Omental fat pad (tissue), 4 donors: ENCODE data around the gene NPAS3. TPM values are rescaled to one million over a fixed set of nuclear protein-coding genes. Genes with fewer than 3 reads are reported as not detected.

Source experiments
- ATAC-seq: fragments of 150-250 bp; one replicate; pipeline ENCODE4 v1.9.1; 2016; ENCODE audit warnings: mild to moderate bottlenecking, moderate library complexity; ENCODE audit not compliant: low FRiP score
- DNase-seq: peaks from one replicate; pipeline ENCODE4 v3.0.0-alpha.2; 2019; ENCODE audit warnings: low spot score
- total RNA-seq, 4 donors: library from RNA; depleted of rRNA; stranded (reverse); fragments of >200 nt; gene quantifications; one replicate each; pipeline ENCODE4 v1.1.0, GENCODE V29; 2016
- TF ChIP-seq, protein P1 (sequence below), 3 donors: fragments of 450-650 bp; IDR thresholded peaks; one replicate each; pipeline ENCODE4 v1.5.1; 2016 to 2017; ENCODE audit warnings: antibody characterized with exemption in 3 of 3, mild to moderate bottlenecking in 3 of 3, moderate library complexity in 2 of 3

NPAS3 gene
- total RNA-seq, 4 donors from 2014 or later = 0.79 to 6.0 (median 2.5) TPM

GRCh38 chr14:33837943-33838683 lies 899.4 kb downstream of the NPAS3 start:
- no peak for DNase-seq
- no peak for ATAC-seq
- TF ChIP-seq, protein P1, sequence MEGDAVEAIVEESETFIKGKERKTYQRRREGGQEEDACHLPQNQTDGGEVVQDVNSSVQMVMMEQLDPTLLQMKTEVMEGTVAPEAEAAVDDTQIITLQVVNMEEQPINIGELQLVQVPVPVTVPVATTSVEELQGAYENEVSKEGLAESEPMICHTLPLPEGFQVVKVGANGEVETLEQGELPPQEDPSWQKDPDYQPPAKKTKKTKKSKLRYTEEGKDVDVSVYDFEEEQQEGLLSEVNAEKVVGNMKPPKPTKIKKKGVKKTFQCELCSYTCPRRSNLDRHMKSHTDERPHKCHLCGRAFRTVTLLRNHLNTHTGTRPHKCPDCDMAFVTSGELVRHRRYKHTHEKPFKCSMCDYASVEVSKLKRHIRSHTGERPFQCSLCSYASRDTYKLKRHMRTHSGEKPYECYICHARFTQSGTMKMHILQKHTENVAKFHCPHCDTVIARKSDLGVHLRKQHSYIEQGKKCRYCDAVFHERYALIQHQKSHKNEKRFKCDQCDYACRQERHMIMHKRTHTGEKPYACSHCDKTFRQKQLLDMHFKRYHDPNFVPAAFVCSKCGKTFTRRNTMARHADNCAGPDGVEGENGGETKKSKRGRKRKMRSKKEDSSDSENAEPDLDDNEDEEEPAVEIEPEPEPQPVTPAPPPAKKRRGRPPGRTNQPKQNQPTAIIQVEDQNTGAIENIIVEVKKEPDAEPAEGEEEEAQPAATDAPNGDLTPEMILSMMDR (IDR thresholded peaks at IDR 0.05) = no peak

DNA sequence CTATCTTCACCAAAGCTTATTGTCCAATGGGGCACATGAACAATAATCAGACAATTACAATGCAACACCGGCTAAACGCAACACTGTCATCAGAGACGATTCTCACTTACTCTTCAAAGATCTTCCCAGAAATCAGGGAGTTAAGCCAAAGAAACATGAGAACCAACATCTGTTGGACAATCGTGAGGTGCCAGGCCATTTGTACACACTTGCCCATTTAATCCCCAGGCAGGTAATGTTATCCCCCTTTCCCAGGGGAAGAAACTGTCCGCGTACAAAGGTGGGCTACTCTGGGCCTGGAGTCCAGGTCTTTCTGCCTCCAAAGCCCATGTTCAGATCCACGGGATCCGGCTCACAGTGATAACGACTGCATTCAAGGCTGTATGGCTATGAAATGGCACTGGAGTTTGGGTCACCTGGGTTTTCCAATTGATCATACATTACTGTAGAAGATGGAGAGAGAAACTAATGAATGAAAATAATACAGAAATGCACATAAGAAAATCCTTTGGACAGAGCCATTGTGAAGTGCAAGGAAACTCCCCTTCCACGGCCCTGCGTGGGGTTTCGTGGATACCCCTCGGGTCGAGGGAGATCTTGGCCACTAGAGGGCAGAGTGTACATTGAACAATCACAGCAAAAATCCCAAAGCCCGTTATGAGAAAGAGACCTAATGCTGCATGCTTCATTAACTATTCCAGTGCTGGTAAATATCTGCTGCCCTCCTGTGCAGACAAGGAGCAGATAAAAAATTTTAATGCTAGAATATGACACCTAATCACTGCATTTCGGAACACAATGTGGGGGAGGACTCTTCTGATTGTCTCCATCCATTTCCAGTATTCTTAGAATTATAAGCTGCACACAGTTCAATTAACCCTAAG lies 900.8 kb downstream of the NPAS3 start:
- TF ChIP-seq, protein P1 (IDR thresholded peaks at IDR 0.05) = peak in 1 of 3 donors; percentile 55
- ATAC-seq = peak; percentile 68
- DNase-seq = peak; percentile 39

DNA sequence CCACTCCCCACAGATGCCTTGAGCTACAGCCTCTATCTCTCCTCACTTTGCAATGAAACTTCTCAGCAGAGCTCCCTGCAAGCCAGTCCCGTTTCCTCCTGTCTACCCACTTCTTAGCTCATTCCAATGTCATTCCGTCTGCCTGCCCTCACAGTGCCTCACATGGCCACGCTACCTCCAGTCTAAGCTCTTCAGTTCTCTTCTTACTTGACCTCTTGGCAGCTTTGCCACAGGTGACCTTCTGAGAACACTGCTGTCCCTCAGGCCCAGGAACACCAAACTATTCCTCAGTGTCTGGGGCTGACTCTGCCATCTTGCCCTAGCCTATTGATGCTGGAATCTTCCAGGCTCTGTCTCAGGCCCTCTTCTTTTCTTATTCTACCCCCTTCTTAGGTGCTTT lies 902.1 kb downstream of the NPAS3 start:
- TF ChIP-seq, protein P1 (IDR thresholded peaks at IDR 0.05) = no peak
- ATAC-seq (no peak), DNase-seq (no peak)

GRCh38 chr14:33842299-33842698 lies 903.6 kb downstream of the NPAS3 start:
- ATAC-seq (no peak), DNase-seq (no peak)
- TF ChIP-seq, protein P1 (IDR thresholded peaks at IDR 0.05) = no peak

GRCh38 chr14:33844118-33844517 lies 905.4 kb downstream of the NPAS3 start:
- no peak for ATAC-seq
- TF ChIP-seq, protein P1 (IDR thresholded peaks at IDR 0.05) = no peak
- no peak for DNase-seq

GRCh38 chr14:33846100-33846824 lies 907.6 kb downstream of the NPAS3 start:
- no peak for DNase-seq
- ATAC-seq = no peak
- TF ChIP-seq, protein P1 (IDR thresholded peaks at IDR 0.05) = no peak
